Stimulated activated CD8-positive, alpha-beta memory T cell treated with anti-CD3 and anti-CD28 coated beads, Interleukin-15, amount 100 ng/mL, for 48 hours (primary cell): ENCODE results near the gene SLC17A8.
"Not testable (repeated sequence)": the region's sequence is repeated elsewhere in the genome, so short reads cannot be mapped to it uniquely, and the experiment has no call there.

Experiments used
- DNase-seq, 2 donors: peaks; one replicate each; pipeline ENCODE4 v3.0.0-alpha.2; 2020; ENCODE audit warnings: low read depth in 2 of 2

The SLC17A8 gene

GRCh38 chr12:100356644-100357223 lies at the start of gene SLC17A8:
Gene SLC17A8 (plus strand): TSS chr12:100357074. CDS start chr12:100357392, 318 bp downstream.
- DNase-seq = no peak

- not testable (repeated sequence) for DNase-seq
Measured at GRCh38 chr12:100308138-100308537, 48.7 kb upstream of the SLC17A8 start.

- no peak for DNase-seq
Measured at GRCh38 chr12:100311317-100311716, 45.6 kb upstream of the SLC17A8 start.

GRCh38 chr12:100317371-100317770 lies 39.5 kb upstream of the SLC17A8 start:
- no peak for DNase-seq

- DNase-seq = no peak
Measured at GRCh38 chr12:100324498-100324897, 32.4 kb upstream of the SLC17A8 start.

- DNase-seq = no peak
Measured at GRCh38 chr12:100326208-100326607, 30.7 kb upstream of the SLC17A8 start.

GRCh38 chr12:100329800-100330199 lies 27.1 kb upstream of the SLC17A8 start:
- no peak for DNase-seq

- DNase-seq = no peak
Measured at GRCh38 chr12:100331871-100332270, 25.0 kb upstream of the SLC17A8 start.

- no peak for DNase-seq
Measured at GRCh38 chr12:100332852-100333251, 24.0 kb upstream of the SLC17A8 start.

- no peak for DNase-seq
Measured at GRCh38 chr12:100337299-100337698, 19.6 kb upstream of the SLC17A8 start.

- DNase-seq = no peak
Measured at GRCh38 chr12:100337727-100338126, 19.1 kb upstream of the SLC17A8 start.

GRCh38 chr12:100339071-100339470 lies 17.8 kb upstream of the SLC17A8 start:
- no peak for DNase-seq

GRCh38 chr12:100342897-100343296 lies 14.0 kb upstream of the SLC17A8 start:
- DNase-seq = not testable (repeated sequence)

GRCh38 chr12:100344351-100344750 lies 12.5 kb upstream of the SLC17A8 start:
- DNase-seq = not testable (repeated sequence)

- no peak for DNase-seq
Measured at GRCh38 chr12:100345020-100345767, 11.7 kb upstream of the SLC17A8 start.

GRCh38 chr12:100346660-100347059 lies 10.2 kb upstream of the SLC17A8 start:
- no peak for DNase-seq

GRCh38 chr12:100348657-100349454 lies 8.0 kb upstream of the SLC17A8 start:
- DNase-seq = no peak

GRCh38 chr12:100359248-100359647 lies 2.4 kb downstream of the SLC17A8 start:
- DNase-seq = no peak

- DNase-seq = no peak
Measured at GRCh38 chr12:100359822-100360221, 2.9 kb downstream of the SLC17A8 start.

GRCh38 chr12:100360450-100360849 lies 3.6 kb downstream of the SLC17A8 start:
- DNase-seq = no peak

- DNase-seq = no peak
Measured at GRCh38 chr12:100364324-100364723, 7.5 kb downstream of the SLC17A8 start.

GRCh38 chr12:100365411-100365810 lies 8.5 kb downstream of the SLC17A8 start:
- DNase-seq = no peak

- DNase-seq = no peak
Measured at GRCh38 chr12:100368066-100368465, 11.2 kb downstream of the SLC17A8 start.
